ENCODE data around the gene TXNDC11.

TXNDC11 gene

DNA sequence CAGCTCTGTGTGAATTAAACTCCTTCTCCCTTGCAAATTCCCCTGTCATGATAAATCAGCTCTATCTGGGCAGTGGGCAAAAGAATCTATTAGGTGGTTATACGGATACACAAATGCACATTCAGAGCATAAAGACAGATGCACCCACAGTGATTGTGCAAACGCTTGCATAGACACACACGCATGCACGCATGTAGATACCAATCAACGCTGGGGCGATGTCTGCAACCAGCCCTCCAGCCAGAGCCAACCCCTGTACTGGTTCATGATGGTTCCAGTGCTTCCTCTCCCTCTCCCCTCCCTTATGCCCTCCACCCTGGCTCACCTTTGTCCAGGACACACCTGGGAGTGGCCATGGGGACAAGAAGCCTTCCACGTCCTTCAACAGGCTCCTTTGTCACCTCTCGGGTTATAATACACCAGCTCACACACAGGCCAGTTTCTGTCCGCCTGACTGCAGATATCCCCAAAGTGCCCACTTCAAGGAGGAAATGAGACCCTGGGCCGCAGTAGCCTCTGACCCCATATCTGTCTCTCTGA is 107.5 kb downstream of the TXNDC11 start:
- TF ChIP-seq, protein P1, sequence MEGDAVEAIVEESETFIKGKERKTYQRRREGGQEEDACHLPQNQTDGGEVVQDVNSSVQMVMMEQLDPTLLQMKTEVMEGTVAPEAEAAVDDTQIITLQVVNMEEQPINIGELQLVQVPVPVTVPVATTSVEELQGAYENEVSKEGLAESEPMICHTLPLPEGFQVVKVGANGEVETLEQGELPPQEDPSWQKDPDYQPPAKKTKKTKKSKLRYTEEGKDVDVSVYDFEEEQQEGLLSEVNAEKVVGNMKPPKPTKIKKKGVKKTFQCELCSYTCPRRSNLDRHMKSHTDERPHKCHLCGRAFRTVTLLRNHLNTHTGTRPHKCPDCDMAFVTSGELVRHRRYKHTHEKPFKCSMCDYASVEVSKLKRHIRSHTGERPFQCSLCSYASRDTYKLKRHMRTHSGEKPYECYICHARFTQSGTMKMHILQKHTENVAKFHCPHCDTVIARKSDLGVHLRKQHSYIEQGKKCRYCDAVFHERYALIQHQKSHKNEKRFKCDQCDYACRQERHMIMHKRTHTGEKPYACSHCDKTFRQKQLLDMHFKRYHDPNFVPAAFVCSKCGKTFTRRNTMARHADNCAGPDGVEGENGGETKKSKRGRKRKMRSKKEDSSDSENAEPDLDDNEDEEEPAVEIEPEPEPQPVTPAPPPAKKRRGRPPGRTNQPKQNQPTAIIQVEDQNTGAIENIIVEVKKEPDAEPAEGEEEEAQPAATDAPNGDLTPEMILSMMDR (IDR thresholded peaks at IDR 0.05; ENCODE audit: control extremely low read depth, extremely low read depth, low read depth, missing control alignments) = no peak
- ChIA-PET POLR2A (no interaction called here), CTCF (interaction anchor here (1.1 to 1.5 kb wide), 2 partner anchors 48 to 228 kb away, joined by 4 to 5 read pairs; partner anchors contain the start of gene LITAF)
- no peak for DNase-seq (ENCODE audit: extremely low spot score)

DNA sequence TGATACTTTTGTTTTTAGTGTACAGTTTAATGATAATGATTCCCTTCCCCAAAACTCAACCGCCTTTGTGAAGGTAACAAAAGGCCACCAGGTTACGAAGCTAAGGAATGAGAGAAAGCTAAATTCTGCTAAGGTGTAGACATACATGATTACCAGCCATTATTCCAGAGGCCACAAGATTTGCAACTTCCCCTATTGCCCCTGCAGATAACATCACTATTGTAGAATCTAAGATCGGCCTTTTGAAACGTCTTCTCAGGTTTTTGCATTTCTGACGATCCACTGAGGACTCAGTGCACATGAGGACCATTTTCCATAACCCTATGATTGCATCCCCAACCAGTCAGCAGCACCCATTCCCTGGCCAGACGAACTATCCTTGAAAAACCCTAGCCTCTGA is 108.3 kb downstream of the TXNDC11 start:
- TF ChIP-seq, protein P1 (IDR thresholded peaks at IDR 0.05; ENCODE audit: control extremely low read depth, extremely low read depth, low read depth, missing control alignments) = no peak
- ChIA-PET CTCF (interaction anchor here (1.1 kb wide), 1 partner anchor 227 kb away, joined by 5 read pairs; no protein-coding TSS in a partner anchor), POLR2A (no interaction called here)
- DNase-seq (ENCODE audit: extremely low spot score) = no peak

DNA sequence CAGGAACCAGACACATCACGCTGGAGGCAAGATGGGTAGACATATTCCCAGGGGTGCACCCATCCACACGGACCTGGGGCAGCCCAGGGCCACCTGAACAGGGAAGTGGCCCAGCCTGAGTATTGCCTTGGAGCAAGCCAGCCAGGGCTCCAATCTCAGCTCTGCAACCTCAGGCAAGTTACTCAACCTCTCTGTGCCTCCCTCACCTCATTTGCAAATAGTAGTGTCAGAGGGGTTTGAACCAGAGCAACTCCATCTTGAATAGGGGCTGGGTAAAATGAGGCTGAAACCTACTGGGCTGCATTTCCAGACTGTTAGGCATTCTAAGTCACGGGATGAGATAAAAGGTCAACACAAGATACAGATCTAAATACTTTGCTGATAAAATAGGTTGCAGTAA is 109.5 kb downstream of the TXNDC11 start:
- ChIA-PET CTCF (interaction anchor here (4.7 kb wide), 1 partner anchor 8 kb away, joined by 41 read pairs; no protein-coding TSS in a partner anchor), POLR2A (no interaction called here)
- TF ChIP-seq, protein P1 (IDR thresholded peaks at IDR 0.05; ENCODE audit: control extremely low read depth, extremely low read depth, low read depth, missing control alignments) = no peak
- DNase-seq (ENCODE audit: extremely low spot score) = no peak

DNA sequence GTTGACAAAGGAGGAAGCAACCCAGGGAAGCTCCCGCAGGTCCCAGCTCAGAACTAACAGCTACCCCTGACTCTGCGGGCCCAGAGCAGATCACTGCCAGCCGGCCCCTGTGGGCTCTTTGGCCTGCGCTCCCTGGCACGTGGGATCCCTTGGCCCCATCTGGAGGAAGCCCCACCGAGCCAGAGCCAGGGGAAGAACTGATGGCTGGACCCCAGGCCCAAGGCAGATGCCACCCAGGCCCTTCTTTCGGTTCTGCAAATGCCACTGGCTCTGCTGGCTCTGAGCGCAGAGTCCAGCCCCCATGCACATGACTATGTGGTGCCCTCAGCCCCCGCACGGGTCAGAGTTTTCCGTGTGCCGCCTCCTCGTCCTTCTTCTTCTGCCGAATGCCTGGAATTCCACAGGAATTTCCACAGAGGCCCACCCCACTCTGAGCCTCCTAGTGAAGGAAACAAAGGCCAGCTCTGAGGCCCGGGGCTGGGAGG is 110.2 kb downstream of the TXNDC11 start:
- ChIA-PET CTCF (interaction anchor here (2.3 to 4.7 kb wide), 2 partner anchors 9 to 101 kb away, joined by 7 to 41 read pairs; no protein-coding TSS in a partner anchor), POLR2A (no interaction called here)
- no peak for DNase-seq (ENCODE audit: extremely low spot score)
- TF ChIP-seq, protein P1 (IDR thresholded peaks at IDR 0.05; ENCODE audit: control extremely low read depth, extremely low read depth, low read depth, missing control alignments) = no peak

DNA sequence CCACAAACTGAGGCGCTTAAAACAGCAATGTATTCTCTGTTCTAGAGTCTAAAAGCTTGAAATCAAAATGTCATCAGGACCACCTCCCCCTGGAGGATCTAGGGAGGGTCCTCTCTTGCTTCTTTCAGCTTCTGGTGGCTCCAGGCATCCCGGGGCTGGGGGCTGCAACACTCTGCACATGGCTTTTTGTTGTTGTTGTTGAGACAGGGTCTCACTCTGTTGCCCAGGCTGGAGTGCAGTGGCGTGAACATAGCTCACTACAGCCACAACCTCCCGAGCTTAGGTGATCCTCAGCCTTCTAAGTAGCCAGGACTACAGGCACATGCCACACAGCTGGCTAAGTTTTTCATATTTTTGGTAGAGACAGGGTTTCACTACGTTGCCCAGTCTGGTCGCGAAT is 111.4 kb downstream of the TXNDC11 start:
- CTCF ChIA-PET = interaction anchor here (0.7 to 4.7 kb wide), 4 partner anchors 10 to 225 kb away, joined by 3 to 41 read pairs (median 6); no protein-coding TSS in a partner anchor
- TF ChIP-seq, protein P1 (IDR thresholded peaks at IDR 0.05; ENCODE audit: control extremely low read depth, extremely low read depth, low read depth, missing control alignments) = no peak
- POLR2A ChIA-PET = no interaction called here
- DNase-seq (ENCODE audit: extremely low spot score) = no peak

DNA sequence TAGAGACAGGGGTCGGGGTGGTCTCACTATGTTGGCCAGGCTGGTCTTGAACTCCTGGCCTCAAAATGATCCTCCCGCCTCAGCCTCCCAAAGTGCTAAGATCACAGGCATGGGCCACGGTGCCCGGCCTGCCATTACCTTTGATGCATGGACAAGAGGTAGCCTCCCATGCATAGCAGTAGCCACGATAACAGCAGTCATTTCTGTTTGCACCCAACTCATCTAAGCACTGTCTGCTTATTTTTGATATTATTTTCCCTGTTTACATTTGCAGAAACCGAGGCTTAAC is 111.9 kb downstream of the TXNDC11 start:
- TF ChIP-seq, protein P1 (IDR thresholded peaks at IDR 0.05; ENCODE audit: control extremely low read depth, extremely low read depth, low read depth, missing control alignments) = no peak
- ChIA-PET CTCF (interaction anchor here (0.7 to 4.7 kb wide), 4 partner anchors 9 to 224 kb away, joined by 3 to 41 read pairs (median 6); no protein-coding TSS in a partner anchor), POLR2A (no interaction called here)
- no peak for DNase-seq (ENCODE audit: extremely low spot score)

All from GM10248 (cell line).